Glomerular visceral epithelial cell (primary cell): ENCODE results near the gene MPIG6B.

ENCODE experiments used
- DNase-seq: peaks from one replicate; pipeline ENCODE4 v3.0.0-alpha.2; 2016; ENCODE audit errors: extremely low spot score

The MPIG6B gene

GRCh38 chr6:31723245-31723979 is at the start of gene MPIG6B:
TSS of gene MPIG6B (plus strand) at chr6:31723373. CDS start at chr6:31723384, 11 bp downstream.
- no peak for DNase-seq

- no peak for DNase-seq
Observed at GRCh38 chr6:31676322-31676903, 46.8 kb upstream of the MPIG6B start.

GRCh38 chr6:31676904-31677303 is 46.3 kb upstream of the MPIG6B start:
- no peak for DNase-seq

GRCh38 chr6:31677955-31678354 is 45.2 kb upstream of the MPIG6B start:
- no peak for DNase-seq

GRCh38 chr6:31680226-31681134 is 42.7 kb upstream of the MPIG6B start, which contains the start of gene LY6G5C:
TSS of gene LY6G5C (minus strand) at chr6:31681067. CDS start at chr6:31680373, 694 bp downstream.
- peak; percentile 91 for DNase-seq

- DNase-seq: peak; percentile 83
Observed at GRCh38 chr6:31681135-31681671, 42.0 kb upstream of the MPIG6B start.

GRCh38 chr6:31683591-31683990 is 39.6 kb upstream of the MPIG6B start:
- DNase-seq: no peak

- no peak for DNase-seq
Observed at GRCh38 chr6:31686483-31686882, 36.7 kb upstream of the MPIG6B start.

GRCh38 chr6:31687321-31687720 is 35.9 kb upstream of the MPIG6B start:
- no peak for DNase-seq

GRCh38 chr6:31687860-31688693 is 35.1 kb upstream of the MPIG6B start:
- DNase-seq: no peak

- no peak for DNase-seq
Observed at GRCh38 chr6:31689249-31690110, 33.7 kb upstream of the MPIG6B start.

- DNase-seq: no peak
Observed at GRCh38 chr6:31690231-31691077, 32.7 kb upstream of the MPIG6B start.

- DNase-seq: no peak
Observed at GRCh38 chr6:31691078-31691463, 32.1 kb upstream of the MPIG6B start.

- DNase-seq: no peak
Observed at GRCh38 chr6:31691564-31692108, 31.5 kb upstream of the MPIG6B start.

GRCh38 chr6:31692353-31692752 is 30.8 kb upstream of the MPIG6B start:
- no peak for DNase-seq

GRCh38 chr6:31692886-31693285 is 30.3 kb upstream of the MPIG6B start:
- DNase-seq: no peak

GRCh38 chr6:31693535-31693934 is 29.6 kb upstream of the MPIG6B start:
- no peak for DNase-seq

GRCh38 chr6:31697555-31697954 is 25.6 kb upstream of the MPIG6B start:
- DNase-seq: no peak
